AG09309 (cell line): Measurements from ENCODE around the gene CORO1C.

Experiments used
- DNase-seq: peaks from one replicate; pipeline ENCODE4 v3.0.0-alpha.2; 2010; ENCODE audit warnings: low read depth
- H3K4me3 ChIP-seq: 2 replicates; pipeline ENCODE4 v1.5.1; 2011; ENCODE audit warnings: mild to moderate bottlenecking, low read depth, low read length, moderate library complexity; ENCODE audit not compliant: control insufficient read depth
- TF ChIP-seq, protein P1 (sequence below): IDR thresholded peaks from 2 replicates; pipeline ENCODE4 v1.5.1; 2011; ENCODE audit warnings: mild to moderate bottlenecking, low read depth, low read length, inconsistent platforms; ENCODE audit not compliant: insufficient read depth, control insufficient read depth; ENCODE audit errors: missing control alignments

Gene CORO1C

GRCh38 chr12:108653922-108654321 is 77.4 kb downstream of the CORO1C start:
- TF ChIP-seq, protein P1, sequence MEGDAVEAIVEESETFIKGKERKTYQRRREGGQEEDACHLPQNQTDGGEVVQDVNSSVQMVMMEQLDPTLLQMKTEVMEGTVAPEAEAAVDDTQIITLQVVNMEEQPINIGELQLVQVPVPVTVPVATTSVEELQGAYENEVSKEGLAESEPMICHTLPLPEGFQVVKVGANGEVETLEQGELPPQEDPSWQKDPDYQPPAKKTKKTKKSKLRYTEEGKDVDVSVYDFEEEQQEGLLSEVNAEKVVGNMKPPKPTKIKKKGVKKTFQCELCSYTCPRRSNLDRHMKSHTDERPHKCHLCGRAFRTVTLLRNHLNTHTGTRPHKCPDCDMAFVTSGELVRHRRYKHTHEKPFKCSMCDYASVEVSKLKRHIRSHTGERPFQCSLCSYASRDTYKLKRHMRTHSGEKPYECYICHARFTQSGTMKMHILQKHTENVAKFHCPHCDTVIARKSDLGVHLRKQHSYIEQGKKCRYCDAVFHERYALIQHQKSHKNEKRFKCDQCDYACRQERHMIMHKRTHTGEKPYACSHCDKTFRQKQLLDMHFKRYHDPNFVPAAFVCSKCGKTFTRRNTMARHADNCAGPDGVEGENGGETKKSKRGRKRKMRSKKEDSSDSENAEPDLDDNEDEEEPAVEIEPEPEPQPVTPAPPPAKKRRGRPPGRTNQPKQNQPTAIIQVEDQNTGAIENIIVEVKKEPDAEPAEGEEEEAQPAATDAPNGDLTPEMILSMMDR: no peak

DNA sequence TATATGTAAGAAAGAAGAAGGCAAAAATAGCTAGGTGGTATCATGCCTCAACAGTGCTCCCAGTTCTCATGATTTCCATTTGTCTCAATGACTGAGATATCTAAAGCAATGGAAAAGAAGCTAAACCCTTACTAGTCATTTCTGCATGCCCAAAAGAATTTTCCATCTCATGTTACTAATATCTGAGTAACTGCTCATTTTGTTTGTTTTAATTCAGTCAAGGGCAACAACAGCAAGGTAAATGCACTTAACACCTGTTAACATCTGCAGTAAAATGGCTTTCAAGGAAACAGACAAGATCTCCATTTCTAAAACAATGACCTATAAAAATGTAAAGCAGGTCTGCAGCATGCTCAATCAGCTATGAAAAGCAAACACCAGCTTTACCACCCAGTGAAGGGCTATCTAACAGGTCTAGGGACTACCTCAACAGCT is 78.2 kb downstream of the CORO1C start:
- no peak overlapping the region for H3K4me3 ChIP-seq
- no peak for DNase-seq
- TF ChIP-seq, protein P1: no peak

More at GRCh38 chr12:108653922-108654321, 77.4 kb downstream of the CORO1C start:
- no peak overlapping the region for H3K4me3 ChIP-seq
- DNase-seq: no peak

GRCh38 chr12:108650083-108650482 is 81.2 kb downstream of the CORO1C start:
- H3K4me3 ChIP-seq: no peak overlapping the region
- TF ChIP-seq, protein P1: no peak
- no peak for DNase-seq

DNA sequence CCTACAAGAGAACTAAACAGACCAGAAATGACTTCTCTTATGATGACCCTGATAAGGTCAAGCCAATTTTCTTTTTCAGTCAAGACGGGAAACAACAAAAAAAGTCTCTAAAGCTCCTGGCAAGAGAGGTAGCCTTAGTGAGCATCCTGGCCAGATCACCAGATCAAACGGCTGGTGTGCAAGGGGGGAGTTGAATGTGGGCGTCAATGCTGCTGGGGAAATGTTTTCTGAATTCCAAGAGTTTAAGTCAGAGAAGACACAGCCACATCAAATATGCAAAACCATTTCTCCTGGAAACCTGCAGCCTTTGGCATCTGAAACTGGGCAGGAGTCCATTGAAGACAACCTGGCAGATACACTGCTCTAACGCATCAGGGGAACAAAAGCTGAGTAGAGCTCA is 81.6 kb downstream of the CORO1C start:
- no peak overlapping the region for H3K4me3 ChIP-seq
- DNase-seq: peak; percentile 58
- TF ChIP-seq, protein P1: no peak

- TF ChIP-seq, protein P1: no peak
- DNase-seq: peak; percentile 28
- H3K4me3 ChIP-seq: no peak overlapping the region
Measured at GRCh38 chr12:108649126-108649525, 82.2 kb downstream of the CORO1C start.

- H3K4me3 ChIP-seq: no peak overlapping the region
- TF ChIP-seq, protein P1: no peak
- DNase-seq: no peak
Measured at GRCh38 chr12:108648371-108648770, 82.9 kb downstream of the CORO1C start.
